HepG2 (cell line): ENCODE data around the gene CHRNB2. TPM values are rescaled to one million over a fixed set of nuclear protein-coding genes. Genes with fewer than 3 reads are reported as not detected.

ENCODE experiments used
- ATAC-seq: fragments of 200-7000 bp; cut with Tn5 transposase; 3 replicates; pipeline ENCODE4 v1.9.1; 2020; ENCODE audit warnings: mild to moderate bottlenecking, moderate library complexity
- BruUV-seq: library from RNA; stranded (reverse); fragments of 400-500 nt; replicated peaks from 2 replicates; lab custom pipeline; 2021; lab: Mats Ljungman, UMichigan
- CTCF ChIA-PET: fragments of 300-600 bp; formaldehyde crosslinking; extraction: SDS; loops from one replicate; lab custom pipeline; 2021; ENCODE audit warnings: low total read pairs, inconsistent platforms, low intra/inter-chr PET ratio; lab: Yijun Ruan, JAX
- POLR2A ChIA-PET: fragments of 350-600 bp; sonication (Branson Sonifier 250); formaldehyde crosslinking; loops from one replicate; lab custom pipeline; 2020; ENCODE audit warnings: antibody characterized with exemption, inconsistent platforms; lab: Yijun Ruan, JAX
- DNase-seq: peaks from one replicate; pipeline ENCODE4 v3.0.0-alpha.2; 2015; ENCODE audit warnings: low spot score
- FAIRE-seq: peaks from 3 replicates; lab custom pipeline; 2011; peaks lifted over from hg19 to GRCh38; lab: Jason Lieb, UNC
- H2AFZ ChIP-seq: one replicate; pipeline ENCODE4 v1.6.1; 2011; ENCODE audit warnings: low read length, inconsistent platforms
- H3K27ac ChIP-seq: fragments of 300-600 bp; 3 replicates; pipeline ENCODE4 v1.8.0; 2011; ENCODE audit warnings: mixed run types, mild to moderate bottlenecking, mixed read lengths, low read length, inconsistent platforms; ENCODE audit not compliant: insufficient read depth; ENCODE audit errors: extremely low read length
- H3K27me3 ChIP-seq, 2 experiments: fragments of 200-600 bp in 1 of 2; 2 replicates in 1 of 2; 3 replicates in 1 of 2; pipeline versions ENCODE4 v1.6.0 to v1.8.0; 2011; ENCODE audit warnings: low read length in 2 of 2, mild to moderate bottlenecking in 2 of 2, moderate library complexity in 2 of 2, inconsistent platforms in 1 of 2; ENCODE audit not compliant: insufficient read depth in 2 of 2, control insufficient read depth in 1 of 2
- H3K36me3 ChIP-seq, 2 experiments: fragments of 200-600 bp in 1 of 2; replicated peaks in 1 of 2; 2 replicates in 1 of 2; 3 replicates in 1 of 2; pipeline versions ENCODE4 v1.5.1 to v1.8.0; 2011; ENCODE audit warnings: low read length in 2 of 2, inconsistent platforms in 1 of 2; ENCODE audit not compliant: insufficient read depth in 2 of 2, control insufficient read depth in 1 of 2
- H3K4me1 ChIP-seq: 2 replicates; pipeline ENCODE4 v1.5.1; 2012; ENCODE audit warnings: low read length, inconsistent platforms; ENCODE audit not compliant: insufficient read depth
- H3K4me2 ChIP-seq: 2 replicates; pipeline ENCODE4 v1.6.0; 2011; ENCODE audit warnings: low read depth, low read length, inconsistent platforms
- H3K4me3 ChIP-seq, 3 experiments: fragments of 200-600 bp in 1 of 3; sonication (generic), shearing (Covaris generic) in 1 of 3; replicated peaks in 1 of 3; 2 replicates each; pipeline ENCODE4 v1.5.1; 2011 to 2016; ENCODE audit warnings: low read length in 3 of 3, inconsistent platforms in 2 of 3, low read depth in 2 of 3, mild to moderate bottlenecking in 2 of 3, control low read depth in 1 of 3, mixed read lengths in 1 of 3; ENCODE audit not compliant: insufficient read depth in 1 of 3
- H3K79me2 ChIP-seq: one replicate; pipeline ENCODE4 v1.6.1; 2011; ENCODE audit warnings: low read length, inconsistent platforms; ENCODE audit not compliant: insufficient read depth
- H3K9ac ChIP-seq: 2 replicates; pipeline ENCODE4 v1.6.0; 2011; ENCODE audit warnings: mild to moderate bottlenecking, low read depth, low read length, inconsistent platforms; ENCODE audit not compliant: insufficient read depth
- H3K9me3 ChIP-seq: 2 replicates; pipeline ENCODE4 v1.5.1; 2012; ENCODE audit warnings: mild to moderate bottlenecking, low read length
- H4K20me1 ChIP-seq: 2 replicates; pipeline ENCODE4 v1.6.0; 2011; ENCODE audit warnings: inconsistent platforms, mild to moderate bottlenecking, low read length, moderate library complexity; ENCODE audit not compliant: insufficient read depth
- ETV6 ChIP-seq: sonication (generic); formaldehyde crosslinking; conservative IDR thresholded peaks from 2 replicates; pipeline ENCODE4 v1.4.0; 2020; ENCODE audit warnings: missing genetic modification reagents
- JUND ChIP-seq: sonication (generic); formaldehyde crosslinking; IDR thresholded peaks from 2 replicates; pipeline ENCODE4 v1.8.0; 2022; ENCODE audit warnings: mild to moderate bottlenecking, missing genetic modification reagents
- POGK ChIP-seq: sonication (generic); formaldehyde crosslinking; conservative IDR thresholded peaks from 2 replicates; pipeline ENCODE4 v1.8.0; 2022; ENCODE audit warnings: mild to moderate bottlenecking, moderate library complexity, missing genetic modification reagents
- POLR2A ChIP-seq, 2 experiments: IDR thresholded peaks; 2 replicates each; pipeline ENCODE4 v1.6.1; 2011; ENCODE audit warnings: low read depth in 2 of 2, low read length in 2 of 2, mild to moderate bottlenecking in 1 of 2, moderate library complexity in 1 of 2; ENCODE audit not compliant: insufficient read depth in 1 of 2
- UBTF ChIP-seq: sonication (generic); formaldehyde crosslinking; IDR thresholded peaks from 2 replicates; pipeline ENCODE4 v1.4.0; 2020; ENCODE audit warnings: mild to moderate bottlenecking, missing genetic modification reagents
- ZFP90 ChIP-seq: sonication (generic); formaldehyde crosslinking; IDR thresholded peaks from 2 replicates; pipeline ENCODE4 v1.8.0; 2022; ENCODE audit warnings: missing genetic modification reagents, mild to moderate bottlenecking, inconsistent platforms, borderline replicate concordance
- ZNF205 ChIP-seq: IDR thresholded peaks from 2 replicates; pipeline ENCODE4 v1.6.1; 2018; ENCODE audit warnings: missing biosample characterization, missing genetic modification reagents
- ZNF235 ChIP-seq: sonication (generic); formaldehyde crosslinking; IDR thresholded peaks from 2 replicates; pipeline ENCODE4 v1.8.1; 2023; ENCODE audit warnings: mild to moderate bottlenecking, missing genetic modification reagents, borderline replicate concordance
- WGBS: methylation state at CpG from one replicate; pipeline ENCODE4 v1.1.6; 2017; ENCODE audit warnings: low lambda C conversion rate; 5-methylcytosine and 5-hydroxymethylcytosine counted together
- in situ Hi-C: cut with HindIII; loops from 2 replicates; pipeline ENCODE4 v1.10.0; 2017; ENCODE audit warnings: low pct_unique_long_range_greater_than_20kb; ENCODE audit not compliant: extremely low pct_ligation_motif_present
- intact Hi-C: fragments of 100-400 bp; cut with micrococcal nuclease; formaldehyde crosslinking; loops from one replicate; pipeline ENCODE4 v1.10.0; 2022; ENCODE audit not compliant: unreplicated experiment
- polyA plus RNA-seq, 8 experiments: library from polyadenylated mRNA; depleted of rRNA in 3 of 8; stranded (reverse) in 7 of 8; unstranded in 1 of 8; fragments of >200 nt; fragmentation: Illumina TruSeq in 4 of 8; extraction: Trizol in 4 of 8; gene quantifications; 2 replicates each; pipeline versions ENCODE4 v1.2.1 to v1.2.3, GENCODE V29; 2011 to 2016; ENCODE audit warnings: low read depth in 4 of 8, missing spikeins in 1 of 8, mixed read lengths in 1 of 8; ENCODE audit not compliant: insufficient read depth in 1 of 8
- total RNA-seq, 5 experiments: library from RNA; depleted of rRNA; stranded (reverse); fragments of >200 nt; fragmentation: Illumina TruSeq; extraction: Trizol; gene quantifications; 2 replicates each; pipeline ENCODE4 v1.2.3, GENCODE V29; 2016; ENCODE audit warnings: low read depth in 1 of 5

Gene CHRNB2
- total and polyA plus RNA-seq, 2 of the 13 experiments (the other 11 are each of a cell fraction or from before 2014, with no cell fraction given), result 0.03 to 0.07 TPM

GRCh38 chr1:154539486-154540483, 27.8 kb upstream of the CHRNB2 start:
- Histone ChIP-seq H3K9me3 (no peaks in the 10 kb centered on the region), H3K36me3 (no peaks in the 10 kb centered on the region), H3K9ac (no peak overlapping the region), H3K4me3 (no peak overlapping the region), H4K20me1 (no peaks in the 10 kb centered on the region), H3K4me1 (no peaks in the 10 kb centered on the region), H3K4me2 (no peak overlapping the region), H3K79me2 (no peaks in the 10 kb centered on the region), H3K27ac (no peak overlapping the region), H2AFZ (no peak overlapping the region), H3K27me3 (peaks cover 2 to 30% of the 10 kb centered on the region in 2 experiments; a peak in 4 of 5 replicates)
- in situ Hi-C loops (no loop called here), intact Hi-C loops (no loop called here)
- WGBS, result 23% methylated on average over 9 of the region's 9 CpGs
- ChIA-PET CTCF (no interaction called here), POLR2A (no interaction called here)
- ATAC-seq (no peak), FAIRE-seq (no peak), DNase-seq (no peak)
- TF ChIP-seq ZNF205 (CRISPR knock-in tag), result 0 out of 2 replicates have a peak, but pooled peaks have one; percentile 56
- no peak for TF ChIP-seq ETV6
- no peak for TF ChIP-seq JUND (CRISPR knock-in tag)
- BruUV-seq, result no TSS peak

GRCh38 chr1:154541231-154541630, 26.3 kb upstream of the CHRNB2 start:
- DNase-seq, result no peak
- no peak overlapping the region for H3K4me3 ChIP-seq
- no peak overlapping the region for H3K4me2 ChIP-seq
- H2AFZ ChIP-seq, result no peak overlapping the region
- ChIA-PET POLR2A (no interaction called here), CTCF (no interaction called here)
- peaks cover 2 to 30% of the 10 kb centered on the region in 2 experiments; a peak in 4 of 5 replicates for H3K27me3 ChIP-seq
- no peaks in the 10 kb centered on the region for H4K20me1 ChIP-seq
- in situ Hi-C loops, result no loop called here
- 19% methylated on average over 6 of the region's 6 CpGs for WGBS
- H3K36me3 ChIP-seq, result no peaks in the 10 kb centered on the region
- TF ChIP-seq ZNF235 (CRISPR knock-in tag) (no peak), UBTF (CRISPR knock-in tag) (no peak), POGK (CRISPR knock-in tag) (no peak), POLR2A (IDR thresholded peaks at IDR 0.05; ENCODE audit: insufficient read depth in 1 of 2, low read depth in 2 of 2, low read length in 2 of 2) (no peak), ZFP90 (CRISPR knock-in tag) (no peak)
- no peaks in the 10 kb centered on the region for H3K9me3 ChIP-seq
- no peak for FAIRE-seq
- intact Hi-C loops, result no loop called here
- no peak for ATAC-seq
- H3K27ac ChIP-seq, result no peak overlapping the region
- H3K9ac ChIP-seq, result no peak overlapping the region
- no peaks in the 10 kb centered on the region for H3K4me1 ChIP-seq
- no peaks in the 10 kb centered on the region for H3K79me2 ChIP-seq
- BruUV-seq, result no TSS peak
